HepG2 (cell line): ENCODE measurements around the gene WDR35.

Experiments used
- FOXM1 ChIP-seq: sonication (generic); formaldehyde crosslinking; IDR thresholded peaks from 2 replicates; pipeline ENCODE4 v1.5.0; 2020; ENCODE audit warnings: missing genetic modification reagents
- MXI1 ChIP-seq: IDR thresholded peaks from 3 replicates; pipeline ENCODE4 v1.6.1; 2012; ENCODE audit warnings: low read depth, low read length, inconsistent platforms, borderline replicate concordance
- POLR2AphosphoS5 ChIP-seq: IDR thresholded peaks from 2 replicates; pipeline ENCODE4 v1.6.1; 2012; ENCODE audit warnings: low read depth, low read length
- ZNF331 ChIP-seq: sonication (generic); formaldehyde crosslinking; IDR thresholded peaks from 2 replicates; pipeline ENCODE4 v1.4.0; 2020; ENCODE audit warnings: missing genetic modification reagents
- ZNF557 ChIP-seq: sonication (generic); formaldehyde crosslinking; IDR thresholded peaks from 2 replicates; pipeline ENCODE4 v1.4.0; 2020; ENCODE audit warnings: missing genetic modification reagents
- ZSCAN12 ChIP-seq: sonication (generic); formaldehyde crosslinking; IDR thresholded peaks from 2 replicates; pipeline ENCODE4 v1.9.0; 2021; ENCODE audit warnings: mild to moderate bottlenecking, missing genetic modification reagents
- TF ChIP-seq, protein P1 (sequence below): sonication (generic); formaldehyde crosslinking; IDR thresholded peaks from 2 replicates; pipeline ENCODE4 v1.5.1; 2020; ENCODE audit warnings: mild to moderate bottlenecking, missing genetic modification reagents
- TF ChIP-seq, protein P2 (sequence below), 2 experiments: fragments of 450-650 bp in 1 of 2; sonication (generic) in 1 of 2; formaldehyde crosslinking; IDR thresholded peaks; 2 replicates each; pipeline versions ENCODE4 v1.5.0 to v1.8.0; 2020 to 2022; ENCODE audit warnings: mild to moderate bottlenecking in 1 of 2, missing genetic modification reagents in 1 of 2

DNA sequence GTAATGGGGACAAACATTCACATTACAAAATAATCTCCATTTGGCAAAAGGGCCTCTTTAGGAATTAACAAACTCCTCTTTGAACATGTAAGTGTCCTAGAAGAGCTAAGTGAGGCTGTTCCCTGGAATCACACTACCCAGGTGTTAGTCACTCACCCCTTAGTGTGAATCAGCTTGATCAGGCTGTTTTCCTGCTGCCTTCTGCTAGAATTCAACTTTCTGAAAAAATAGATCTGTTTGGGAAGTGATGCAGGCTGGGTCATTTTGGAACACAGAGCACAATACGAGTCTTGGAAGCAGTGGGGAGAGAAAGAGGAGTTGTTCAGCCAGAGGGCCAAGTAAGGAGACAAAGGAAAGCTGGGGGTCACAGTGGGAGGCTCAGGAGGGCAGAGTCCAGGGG lies 128.1 kb downstream of the WDR35 start:
- TF ChIP-seq FOXM1 = no peak
- TF ChIP-seq ZNF557 (CRISPR knock-in tag) = no peak
- TF ChIP-seq, protein P1, sequence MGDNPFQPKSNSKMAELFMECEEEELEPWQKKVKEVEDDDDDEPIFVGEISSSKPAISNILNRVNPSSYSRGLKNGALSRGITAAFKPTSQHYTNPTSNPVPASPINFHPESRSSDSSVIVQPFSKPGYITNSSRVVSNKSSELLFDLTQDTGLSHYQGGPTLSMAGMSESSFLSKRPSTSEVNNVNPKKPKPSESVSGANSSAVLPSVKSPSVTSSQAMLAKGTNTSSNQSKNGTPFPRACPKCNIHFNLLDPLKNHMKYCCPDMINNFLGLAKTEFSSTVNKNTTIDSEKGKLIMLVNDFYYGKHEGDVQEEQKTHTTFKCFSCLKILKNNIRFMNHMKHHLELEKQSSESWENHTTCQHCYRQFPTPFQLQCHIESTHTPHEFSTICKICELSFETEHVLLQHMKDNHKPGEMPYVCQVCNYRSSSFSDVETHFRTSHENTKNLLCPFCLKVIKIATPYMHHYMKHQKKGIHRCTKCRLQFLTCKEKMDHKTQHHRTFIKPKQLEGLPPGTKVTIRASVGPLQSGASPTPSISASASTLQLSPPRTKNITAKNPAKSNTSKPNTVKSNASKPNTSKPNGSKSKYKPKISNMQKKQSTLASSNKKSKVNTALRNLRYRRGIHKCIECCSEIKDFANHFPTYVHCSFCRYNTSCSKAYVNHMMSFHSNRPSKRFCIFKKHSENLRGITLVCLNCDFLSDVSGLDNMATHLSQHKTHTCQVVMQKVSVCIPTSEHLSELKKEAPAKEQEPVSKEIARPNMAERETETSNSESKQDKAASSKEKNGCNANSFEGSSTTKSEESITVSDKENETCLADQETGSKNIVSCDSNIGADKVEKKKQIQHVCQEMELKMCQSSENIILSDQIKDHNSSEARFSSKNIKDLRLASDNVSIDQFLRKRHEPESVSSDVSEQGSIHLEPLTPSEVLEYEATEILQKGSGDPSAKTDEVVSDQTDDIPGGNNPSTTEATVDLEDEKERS = no peak
- no peak for TF ChIP-seq ZSCAN12 (CRISPR knock-in tag)
- TF ChIP-seq ZNF331 (CRISPR knock-in tag) = no peak
- TF ChIP-seq POLR2AphosphoS5 = no peak
- no peak for TF ChIP-seq MXI1
- TF ChIP-seq, protein P2, sequence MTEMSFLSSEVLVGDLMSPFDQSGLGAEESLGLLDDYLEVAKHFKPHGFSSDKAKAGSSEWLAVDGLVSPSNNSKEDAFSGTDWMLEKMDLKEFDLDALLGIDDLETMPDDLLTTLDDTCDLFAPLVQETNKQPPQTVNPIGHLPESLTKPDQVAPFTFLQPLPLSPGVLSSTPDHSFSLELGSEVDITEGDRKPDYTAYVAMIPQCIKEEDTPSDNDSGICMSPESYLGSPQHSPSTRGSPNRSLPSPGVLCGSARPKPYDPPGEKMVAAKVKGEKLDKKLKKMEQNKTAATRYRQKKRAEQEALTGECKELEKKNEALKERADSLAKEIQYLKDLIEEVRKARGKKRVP (CRISPR knock-in tag; IDR thresholded peaks at IDR 0.05) = no peak
